ENCODE data around the gene YY1. TPM values are rescaled to one million over a fixed set of nuclear protein-coding genes. Genes with fewer than 3 reads are reported as not detected.
"Not testable (repeated sequence)": the region's sequence is repeated elsewhere in the genome, so short reads cannot be mapped to it uniquely, and the experiment has no call there.

The YY1 gene
- total RNA-seq, 2 experiments from 2014 or later, result 88.6 to 98.2 TPM

DNA sequence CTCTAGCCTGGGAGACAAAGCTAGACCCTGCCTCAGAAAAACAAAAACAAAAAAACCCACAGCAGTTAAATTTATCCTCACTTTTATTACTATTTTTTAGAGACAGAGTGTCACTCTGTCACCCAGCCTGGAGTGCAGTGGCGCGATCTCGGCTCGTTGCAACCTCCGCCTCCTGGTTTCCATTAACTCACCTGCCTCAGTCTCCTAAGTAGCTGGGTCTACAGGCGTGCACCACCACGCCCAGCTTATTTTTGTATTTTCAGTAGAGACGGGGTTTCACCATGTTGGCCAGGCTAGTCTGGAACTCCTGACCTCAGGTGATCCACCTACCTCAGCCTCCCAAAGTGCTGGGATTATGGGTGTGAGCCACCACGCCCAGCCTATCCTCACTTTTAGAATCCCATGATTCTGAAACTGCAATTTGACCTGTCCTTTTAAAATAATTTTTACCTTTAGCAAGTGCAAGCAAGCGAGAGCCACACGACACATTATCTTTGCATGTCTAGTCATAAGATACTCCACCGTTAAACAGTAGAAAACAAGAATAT lies 2.6 kb upstream of the YY1 start:
- intact Hi-C loops (cut with micrococcal nuclease), result loop anchor here (5.0 kb wide), 2 partner anchors 754 to 1526 kb away; partner anchors contain the start of genes CCNK, PPP2R5C and SETD3
- Mint-ChIP-seq H3K27ac (peak overlapping the region; percentile 92), H3K36me3 (peaks cover 26% of the 10 kb centered on the region), H3K4me3 (peak overlapping the region; percentile 89), H3K4me1 (ENCODE audit: low read depth) (peaks cover 47% of the 10 kb centered on the region)
- POLR2A ChIA-PET, result interaction anchor here (0.6 to 5.0 kb wide), 6 partner anchors 13 to 170 kb away, joined by 3 to 64 read pairs (median 5); a partner anchor contains a TSS
- CTCF ChIA-PET, result interaction anchor here (0.6 to 3.2 kb wide), 14 partner anchors 10 to 1391 kb away, joined by 3 to 19 read pairs (median 4); no protein-coding TSS in a partner anchor
- not testable (repeated sequence) for H3K27me3 Mint-ChIP-seq, DNase-seq, H3K9me3 Mint-ChIP-seq

DNA sequence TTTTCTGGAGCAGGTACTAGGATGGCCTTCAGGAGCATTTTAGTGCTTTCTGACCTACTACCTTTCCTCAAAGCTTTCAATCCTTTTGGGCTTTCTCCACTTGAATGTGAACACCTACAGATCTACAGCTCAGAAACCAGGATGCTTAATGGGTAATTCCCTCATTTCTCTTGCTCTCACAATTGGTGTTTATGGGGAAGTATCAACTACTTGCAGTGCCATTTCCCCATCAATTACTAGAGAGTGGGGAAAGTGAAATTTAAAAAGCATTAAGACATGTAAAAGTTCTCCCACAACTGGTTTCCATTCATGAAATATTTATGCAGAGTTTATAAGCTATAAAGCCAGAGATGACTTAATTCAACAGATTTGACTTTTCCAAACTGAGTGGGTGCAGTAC lies 2.1 kb upstream of the YY1 start:
- ChIA-PET CTCF (interaction anchor here (0.6 to 3.2 kb wide), 14 partner anchors 10 to 1391 kb away, joined by 3 to 19 read pairs (median 4); no protein-coding TSS in a partner anchor), POLR2A (interaction anchor here (0.6 to 5.0 kb wide), 5 partner anchors 13 to 170 kb away, joined by 3 to 64 read pairs (median 6); a partner anchor contains a TSS)
- H3K4me1 Mint-ChIP-seq (ENCODE audit: low read depth), result peaks cover 50% of the 10 kb centered on the region
- DNase-seq, result no peak
- intact Hi-C loops (cut with micrococcal nuclease), result loop anchor here (5.0 kb wide), 2 partner anchors 755 to 1525 kb away; partner anchors contain the start of genes CCNK, PPP2R5C and SETD3
- H3K36me3 Mint-ChIP-seq, result peaks cover 28% of the 10 kb centered on the region
- H3K4me3 Mint-ChIP-seq, result peak overlapping the region; percentile 89
- H3K27ac Mint-ChIP-seq, result peak overlapping the region; percentile 92
- peaks cover 2% of the 10 kb centered on the region for H3K27me3 Mint-ChIP-seq
- no peaks in the 10 kb centered on the region for H3K9me3 Mint-ChIP-seq

DNA sequence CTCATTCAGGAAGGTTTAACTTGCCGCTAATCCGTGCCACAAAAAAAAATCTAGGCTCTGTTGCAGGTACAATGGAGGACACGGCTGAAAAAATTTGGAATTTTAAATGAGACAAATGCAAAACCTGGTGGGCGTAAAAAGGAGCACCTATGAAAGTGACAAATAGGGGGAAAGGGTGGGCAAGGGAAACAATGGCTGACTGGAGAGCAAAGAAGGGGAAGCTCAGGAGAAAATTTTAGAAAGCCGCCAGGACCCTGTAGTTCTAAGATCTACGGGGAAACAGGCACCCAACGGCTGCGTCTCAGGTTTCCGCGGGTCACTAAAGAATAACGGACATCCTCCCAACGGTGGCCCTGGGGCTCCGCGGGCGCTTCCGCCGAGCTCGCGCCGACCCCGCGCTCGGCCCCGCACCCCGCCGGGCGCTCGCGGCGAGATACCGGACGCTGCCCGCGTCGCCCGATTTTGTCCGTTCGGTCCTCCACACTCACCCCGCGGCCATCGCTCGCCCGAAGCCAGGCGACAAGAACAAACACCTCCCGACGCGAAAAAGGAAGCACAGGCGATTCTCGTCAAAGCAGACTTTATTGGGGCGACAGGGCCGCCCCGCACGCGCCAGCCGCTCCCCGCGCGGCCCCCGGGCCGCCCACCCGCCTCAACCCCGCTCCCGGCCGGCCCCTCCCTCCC lies 1.1 kb upstream of the YY1 start:
- H3K27ac Mint-ChIP-seq, result peak overlapping the region; percentile 92
- peaks cover 34% of the 10 kb centered on the region for H3K36me3 Mint-ChIP-seq
- intact Hi-C loops (cut with micrococcal nuclease), result loop anchor here (1.0 to 5.0 kb wide), 4 partner anchors 17 to 1524 kb away; partner anchors contain the start of genes CCNK, PPP2R5C and SETD3

DNA sequence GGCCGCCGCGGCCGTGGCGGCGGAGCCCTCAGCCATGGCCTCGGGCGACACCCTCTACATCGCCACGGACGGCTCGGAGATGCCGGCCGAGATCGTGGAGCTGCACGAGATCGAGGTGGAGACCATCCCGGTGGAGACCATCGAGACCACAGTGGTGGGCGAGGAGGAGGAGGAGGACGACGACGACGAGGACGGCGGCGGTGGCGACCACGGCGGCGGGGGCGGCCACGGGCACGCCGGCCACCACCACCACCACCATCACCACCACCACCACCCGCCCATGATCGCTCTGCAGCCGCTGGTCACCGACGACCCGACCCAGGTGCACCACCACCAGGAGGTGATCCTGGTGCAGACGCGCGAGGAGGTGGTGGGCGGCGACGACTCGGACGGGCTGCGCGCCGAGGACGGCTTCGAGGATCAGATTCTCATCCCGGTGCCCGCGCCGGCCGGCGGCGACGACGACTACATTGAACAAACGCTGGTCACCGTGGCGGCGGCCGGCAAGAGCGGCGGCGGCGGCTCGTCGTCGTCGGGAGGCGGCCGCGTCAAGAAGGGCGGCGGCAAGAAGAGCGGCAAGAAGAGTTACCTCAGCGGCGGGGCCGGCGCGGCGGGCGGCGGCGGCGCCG lies 381 bp downstream of the YY1 start:
- H3K9me3 Mint-ChIP-seq, result no peaks in the 10 kb centered on the region
- H3K36me3 Mint-ChIP-seq, result peaks cover 36% of the 10 kb centered on the region
- ChIA-PET CTCF (interaction anchor here (0.5 to 2.9 kb wide), 5 partner anchors 14 to 267 kb away, joined by 3 to 22 read pairs (median 10); no protein-coding TSS in a partner anchor), POLR2A (no interaction called here)
- peaks cover 57% of the 10 kb centered on the region for H3K4me1 Mint-ChIP-seq (ENCODE audit: low read depth)
- intact Hi-C loops (cut with micrococcal nuclease), result loop anchor here (2.0 to 5.0 kb wide), 3 partner anchors 47 to 1523 kb away; partner anchors contain the start of genes CCNK, PPP2R5C and SETD3
- DNase-seq, result peak; percentile 51
- peak overlapping the region; percentile 84 for H3K27ac Mint-ChIP-seq
- H3K27me3 Mint-ChIP-seq, result peaks cover 2% of the 10 kb centered on the region
- H3K4me3 Mint-ChIP-seq, result peak overlapping the region; percentile 79

More for the DNA sequence above, 1.1 kb upstream of the YY1 start:
- Mint-ChIP-seq H3K4me3 (peak overlapping the region; percentile 89), H3K9me3 (no peaks in the 10 kb centered on the region), H3K4me1 (ENCODE audit: low read depth) (peaks cover 55% of the 10 kb centered on the region), H3K27me3 (peaks cover 2% of the 10 kb centered on the region)
- peak; percentile 75 for DNase-seq
- CTCF ChIA-PET, result interaction anchor here (0.9 to 3.2 kb wide), 6 partner anchors 13 to 255 kb away, joined by 3 to 19 read pairs (median 8); no protein-coding TSS in a partner anchor
- POLR2A ChIA-PET, result interaction anchor here (1.0 to 5.0 kb wide), 5 partner anchors 14 to 140 kb away, joined by 3 to 64 read pairs (median 6); a partner anchor contains a TSS

DNA sequence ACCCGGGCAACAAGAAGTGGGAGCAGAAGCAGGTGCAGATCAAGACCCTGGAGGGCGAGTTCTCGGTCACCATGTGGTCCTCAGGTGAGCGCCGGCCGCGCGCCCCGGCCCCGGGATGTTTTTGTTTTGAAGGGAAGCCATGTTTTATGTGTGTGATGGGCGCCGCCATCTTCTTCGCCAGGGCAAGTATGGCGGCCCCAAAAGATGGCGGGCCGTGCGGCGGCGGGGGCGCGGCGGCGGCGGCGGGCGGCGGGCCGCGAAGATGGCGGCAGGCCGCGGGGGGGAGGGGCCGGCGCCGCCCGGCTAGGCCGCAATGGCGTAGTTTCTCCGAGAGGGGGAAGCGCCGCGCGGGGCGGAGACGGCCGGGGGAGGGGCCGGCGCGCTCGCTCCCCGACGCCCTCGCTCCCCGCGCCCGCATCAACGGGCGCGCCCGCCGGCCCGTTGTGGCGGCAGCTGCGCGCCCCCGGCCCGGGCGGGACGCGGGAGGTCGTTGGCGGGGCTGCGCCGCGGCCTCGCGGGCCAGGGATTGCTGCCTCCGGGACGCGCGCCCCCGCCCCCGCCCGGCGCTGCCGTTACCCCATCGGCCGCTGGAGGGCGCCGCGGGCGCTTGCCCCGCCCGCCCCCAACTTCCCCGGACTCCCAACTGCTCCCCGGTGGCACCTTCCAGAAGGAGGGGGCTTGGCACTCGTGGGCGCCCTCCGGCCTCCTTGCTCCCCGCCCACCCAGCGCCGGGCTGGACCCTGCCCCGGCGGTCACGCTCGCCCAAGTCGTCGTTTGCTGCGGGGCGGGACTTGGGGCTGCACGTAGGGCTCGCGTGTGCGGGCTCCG lies 1.1 kb downstream of the YY1 start:
- POLR2A ChIA-PET, result interaction anchor here (1.0 to 3.4 kb wide), 5 partner anchors 15 to 135 kb away, joined by 3 to 13 read pairs (median 5); a partner anchor contains a TSS
- DNase-seq, result peak; percentile 90
- H3K36me3 Mint-ChIP-seq, result peaks cover 36% of the 10 kb centered on the region

DNA sequence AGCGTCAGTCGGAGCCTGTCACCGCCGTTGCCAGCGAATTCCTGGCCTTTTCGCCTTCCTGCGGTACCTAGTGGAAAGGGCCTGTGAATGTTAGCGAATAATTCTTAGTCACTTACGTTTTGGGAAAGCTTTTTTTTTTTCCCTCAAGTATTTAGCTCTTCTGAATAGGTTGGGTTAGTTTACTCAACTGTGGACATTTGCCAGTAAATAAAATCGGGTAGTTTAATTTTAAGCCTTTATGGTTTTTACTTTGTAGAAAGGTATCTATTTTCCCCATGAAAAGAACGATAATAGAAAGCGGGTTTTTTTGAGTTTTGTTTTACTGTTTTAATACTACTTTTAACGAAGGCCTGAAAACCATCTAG lies 1.7 kb downstream of the YY1 start:
- POLR2A ChIA-PET, result interaction anchor here (0.6 to 3.4 kb wide), 6 partner anchors 15 to 160 kb away, joined by 3 to 13 read pairs (median 4); a partner anchor contains a TSS
- intact Hi-C loops (cut with micrococcal nuclease), result loop anchor here (1.0 to 5.0 kb wide), 4 partner anchors 20 to 174 kb away; partner anchors contain the start of gene WDR25
- DNase-seq, result no peak
- H3K4me3 Mint-ChIP-seq, result peak overlapping the region; percentile 81
- peak overlapping the region; percentile 89 for H3K27ac Mint-ChIP-seq
- no peaks in the 10 kb centered on the region for H3K9me3 Mint-ChIP-seq
- peaks cover 2% of the 10 kb centered on the region for H3K27me3 Mint-ChIP-seq
- peaks cover 34% of the 10 kb centered on the region for H3K36me3 Mint-ChIP-seq
- CTCF ChIA-PET, result interaction anchor here (0.8 to 3.7 kb wide), 17 partner anchors 12 to 176 kb away, joined by 3 to 22 read pairs (median 7); partner anchors contain the start of gene EVL
- peaks cover 55% of the 10 kb centered on the region for H3K4me1 Mint-ChIP-seq (ENCODE audit: low read depth)

More for the DNA sequence above, 1.1 kb downstream of the YY1 start:
- Mint-ChIP-seq H3K9me3 (no peaks in the 10 kb centered on the region), H3K4me1 (ENCODE audit: low read depth) (peaks cover 54% of the 10 kb centered on the region), H3K27ac (peak overlapping the region; percentile 89), H3K4me3 (peak overlapping the region; percentile 81), H3K27me3 (peaks cover 2% of the 10 kb centered on the region)
- CTCF ChIA-PET, result interaction anchor here (0.5 to 3.7 kb wide), 14 partner anchors 12 to 268 kb away, joined by 3 to 22 read pairs (median 7); partner anchors contain the start of gene EVL
- intact Hi-C loops (cut with micrococcal nuclease), result loop anchor here (1.0 to 5.0 kb wide), 7 partner anchors 21 to 1522 kb away; partner anchors contain the start of genes CCNK, PPP2R5C, SETD3 and WDR25

DNA sequence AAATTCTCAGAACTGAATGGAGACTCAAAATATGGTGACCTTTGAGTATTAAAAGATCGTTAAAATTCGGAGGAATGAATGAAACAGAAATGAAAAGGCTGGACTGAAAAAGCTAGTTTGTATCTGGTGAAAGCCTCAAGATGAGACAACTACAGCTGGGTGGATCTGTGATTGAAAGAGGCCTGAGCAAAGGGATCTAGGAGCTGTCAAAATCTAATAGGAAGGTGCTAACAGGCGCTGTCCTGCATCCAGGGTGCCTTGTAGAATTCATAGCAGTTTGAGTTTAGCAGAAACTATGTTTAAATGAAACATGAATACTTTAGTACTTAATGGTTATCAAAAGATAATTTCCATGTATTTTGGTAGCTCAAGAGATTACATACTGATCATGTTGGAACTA lies 2.3 kb downstream of the YY1 start:
- peak overlapping the region; percentile 81 for H3K4me3 Mint-ChIP-seq
- peaks cover 34% of the 10 kb centered on the region for H3K36me3 Mint-ChIP-seq

DNA sequence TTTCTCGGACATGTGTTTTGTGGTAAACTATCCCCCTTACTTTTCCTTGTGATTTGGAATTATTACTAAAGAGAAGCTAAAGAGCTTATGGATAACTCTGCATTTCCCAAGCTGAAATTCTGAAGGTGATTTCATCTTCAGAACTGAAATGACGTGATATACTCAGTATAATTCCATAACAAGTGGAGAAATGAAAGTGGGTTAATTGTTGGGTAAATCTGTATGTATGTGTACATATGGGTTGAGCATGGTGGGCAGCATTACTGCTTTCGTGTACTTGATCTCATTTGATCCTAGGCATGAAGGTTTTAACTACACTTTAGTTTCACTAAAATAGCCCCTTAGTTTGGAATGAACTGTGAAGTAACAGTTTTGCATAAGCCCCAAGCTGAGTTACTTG lies 4.1 kb downstream of the YY1 start:
- no peaks in the 10 kb centered on the region for H3K9me3 Mint-ChIP-seq
- peak overlapping the region; percentile 33 for H3K27ac Mint-ChIP-seq
- DNase-seq, result no peak
- peak overlapping the region; percentile 48 for H3K4me3 Mint-ChIP-seq
- ChIA-PET POLR2A (interaction anchor here (1.0 to 3.4 kb wide), 2 partner anchors 21 to 132 kb away, joined by 3 to 13 read pairs; a partner anchor contains a TSS), CTCF (interaction anchor here (0.7 to 3.7 kb wide), 4 partner anchors 11 to 140 kb away, joined by 3 to 19 read pairs (median 3); no protein-coding TSS in a partner anchor)
- intact Hi-C loops (cut with micrococcal nuclease), result loop anchor here (5.0 kb wide), 1 partner anchor 34 kb away; no protein-coding TSS in a partner anchor
- H3K27me3 Mint-ChIP-seq, result peaks cover 2% of the 10 kb centered on the region
- H3K36me3 Mint-ChIP-seq, result peaks cover 28% of the 10 kb centered on the region
- H3K4me1 Mint-ChIP-seq (ENCODE audit: low read depth), result peaks cover 58% of the 10 kb centered on the region

More for the DNA sequence above, 2.3 kb downstream of the YY1 start:
- Mint-ChIP-seq H3K27me3 (peaks cover 2% of the 10 kb centered on the region), H3K4me1 (ENCODE audit: low read depth) (peaks cover 55% of the 10 kb centered on the region), H3K9me3 (no peaks in the 10 kb centered on the region), H3K27ac (peak overlapping the region; percentile 89)
- intact Hi-C loops (cut with micrococcal nuclease), result loop anchor here (2.0 to 5.0 kb wide), 3 partner anchors 20 to 174 kb away; no protein-coding TSS in a partner anchor
- ChIA-PET CTCF (interaction anchor here (0.8 to 3.7 kb wide), 20 partner anchors 12 to 258 kb away, joined by 3 to 22 read pairs (median 6); partner anchors contain the start of gene EVL), POLR2A (interaction anchor here (0.6 to 3.4 kb wide), 7 partner anchors 14 to 161 kb away, joined by 3 to 13 read pairs (median 4); a partner anchor contains a TSS)
- DNase-seq, result no peak

DNA sequence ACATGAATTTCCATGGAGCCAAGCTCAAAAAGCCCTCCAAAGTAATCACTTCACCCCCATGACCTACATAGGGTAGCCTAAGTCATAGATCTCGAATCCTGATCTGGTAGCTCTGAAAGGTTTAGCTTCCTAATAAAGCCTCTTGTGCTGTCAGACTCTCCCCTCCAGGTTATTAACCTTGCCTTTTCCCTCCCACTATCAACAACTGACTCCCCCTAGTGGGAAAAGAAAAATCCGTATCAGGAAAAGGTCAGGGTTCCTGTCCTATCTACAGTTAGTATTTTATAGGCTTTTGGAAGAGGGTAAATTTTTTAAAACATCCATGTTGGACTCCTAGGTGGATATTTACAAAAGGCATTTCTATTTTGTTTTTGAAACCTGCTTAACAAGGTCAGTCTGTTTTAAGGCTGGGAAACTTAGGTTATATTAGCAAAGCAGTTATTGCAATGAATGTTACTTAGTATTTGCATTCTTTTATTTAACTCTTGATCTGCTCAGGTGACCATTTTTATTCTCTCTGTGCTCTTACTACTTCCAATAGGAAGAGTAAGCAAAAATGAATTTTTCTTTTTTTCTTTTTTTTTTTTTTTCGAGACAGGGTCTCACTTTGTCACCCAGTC lies 8.0 kb downstream of the YY1 start:
- Mint-ChIP-seq H3K4me3 (no peak overlapping the region), H3K36me3 (peaks cover 14% of the 10 kb centered on the region)

More for the DNA sequence above, 8.0 kb downstream of the YY1 start:
- DNase-seq, result no peak
- Mint-ChIP-seq H3K9me3 (no peaks in the 10 kb centered on the region), H3K27ac (peak overlapping the region; percentile 30), H3K4me1 (ENCODE audit: low read depth) (peaks cover 69% of the 10 kb centered on the region), H3K27me3 (no peaks in the 10 kb centered on the region)
- intact Hi-C loops (cut with micrococcal nuclease), result loop anchor here (1.0 kb wide), 1 partner anchor 9 kb away; no protein-coding TSS in a partner anchor
- ChIA-PET POLR2A (no interaction called here), CTCF (interaction anchor here (0.7 to 2.1 kb wide), 7 partner anchors 9 to 160 kb away, joined by 3 to 13 read pairs (median 4); no protein-coding TSS in a partner anchor)

Data from activated CD4-positive, alpha-beta memory T cell treated with anti-CD3 and anti-CD28 coated beads for 36 hours (primary cell).